ENCODE results near the gene SETBP1. TPM values are rescaled to one million over a fixed set of nuclear protein-coding genes. Genes with fewer than 3 reads are reported as not detected.

The SETBP1 gene
- polyA plus RNA-seq, 1 experiment = 0.71 TPM

DNA sequence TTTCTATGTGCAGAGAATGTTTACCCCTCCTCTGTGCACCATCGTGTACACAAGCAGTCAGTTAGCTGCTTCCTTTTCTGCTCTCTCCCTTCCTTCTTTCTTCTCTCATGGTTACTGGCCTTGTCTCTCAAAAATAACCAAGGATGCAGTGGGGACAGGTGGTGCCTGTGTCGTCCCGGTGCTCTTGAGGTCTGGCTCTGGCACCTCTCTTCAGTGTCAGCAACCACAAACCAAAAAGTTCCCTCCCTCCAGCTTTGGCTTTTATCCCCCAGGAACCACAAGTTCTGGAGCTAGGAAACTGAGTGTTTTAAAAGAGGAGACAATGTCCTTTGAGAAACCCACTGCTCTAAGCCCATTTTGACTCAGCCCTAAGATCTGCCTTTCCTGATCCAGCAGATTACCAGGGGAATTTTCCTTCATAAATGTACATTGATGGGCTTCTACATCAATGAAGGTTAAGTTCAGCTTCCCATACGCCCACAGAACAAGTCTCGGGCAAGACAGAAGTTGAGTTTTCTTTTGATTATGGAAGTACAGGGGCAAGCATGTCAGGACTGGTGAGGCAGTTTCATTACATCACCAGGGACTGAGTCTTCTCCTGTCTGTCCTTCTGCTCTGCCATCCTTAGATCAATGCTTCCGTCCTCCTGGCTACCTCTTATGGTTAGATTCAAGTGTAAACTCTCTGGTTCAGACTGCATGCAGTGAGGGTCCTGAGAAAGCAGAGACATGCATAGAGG is 232.2 kb downstream of the SETBP1 start:
- no peak overlapping the region for H3K27ac ChIP-seq (ENCODE audit: low read depth, low read length)
- CTCF ChIA-PET = no interaction called here
- no peak overlapping the region for H3K4me3 ChIP-seq (ENCODE audit: low read depth, low read length)
- no peaks in the 10 kb centered on the region for H3K9me3 ChIP-seq (ENCODE audit: control insufficient read depth, insufficient read depth, low read length)
- H3K27me3 ChIP-seq (ENCODE audit: control insufficient read depth, insufficient read depth, low read length) = peaks cover 3% of the 10 kb centered on the region
- no peak for DNase-seq (ENCODE audit: low read depth, low spot score)
- no peak for TF ChIP-seq CTCF (IDR thresholded peaks at IDR 0.05; ENCODE audit: low read depth, low read length)
- POLR2A ChIA-PET = no interaction called here

DNA sequence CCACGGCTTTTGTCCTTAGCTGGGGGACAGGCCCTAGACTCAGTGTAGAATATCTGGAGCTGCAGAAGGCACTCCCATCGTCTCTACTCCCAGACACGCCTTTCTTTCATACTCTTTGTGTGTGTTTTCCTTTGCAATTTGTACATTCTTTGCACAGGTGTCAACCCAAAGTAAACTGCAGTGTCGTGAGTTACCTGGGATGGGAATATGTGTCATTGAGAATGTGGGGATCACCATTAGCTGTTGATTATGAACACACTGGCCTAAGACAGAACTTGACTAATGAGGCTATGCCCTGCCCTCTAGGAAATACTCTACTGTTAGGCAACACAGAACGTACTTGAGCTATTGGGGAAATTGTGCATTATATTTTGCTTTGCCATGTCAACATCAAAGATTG is 233.3 kb downstream of the SETBP1 start:
- no peak for TF ChIP-seq CTCF (IDR thresholded peaks at IDR 0.05; ENCODE audit: low read depth, low read length)
- ChIA-PET POLR2A (no interaction called here), CTCF (interaction anchor here (0.6 kb wide), 1 partner anchor 465 kb away, joined by 3 read pairs; no protein-coding TSS in a partner anchor)
- Histone ChIP-seq H3K27ac (ENCODE audit: low read depth, low read length) (no peak overlapping the region), H3K9me3 (ENCODE audit: control insufficient read depth, insufficient read depth, low read length) (no peaks in the 10 kb centered on the region), H3K4me3 (ENCODE audit: low read depth, low read length) (no peak overlapping the region), H3K27me3 (ENCODE audit: control insufficient read depth, insufficient read depth, low read length) (peaks cover 3% of the 10 kb centered on the region)
- no peak for DNase-seq (ENCODE audit: low read depth, low spot score)

DNA sequence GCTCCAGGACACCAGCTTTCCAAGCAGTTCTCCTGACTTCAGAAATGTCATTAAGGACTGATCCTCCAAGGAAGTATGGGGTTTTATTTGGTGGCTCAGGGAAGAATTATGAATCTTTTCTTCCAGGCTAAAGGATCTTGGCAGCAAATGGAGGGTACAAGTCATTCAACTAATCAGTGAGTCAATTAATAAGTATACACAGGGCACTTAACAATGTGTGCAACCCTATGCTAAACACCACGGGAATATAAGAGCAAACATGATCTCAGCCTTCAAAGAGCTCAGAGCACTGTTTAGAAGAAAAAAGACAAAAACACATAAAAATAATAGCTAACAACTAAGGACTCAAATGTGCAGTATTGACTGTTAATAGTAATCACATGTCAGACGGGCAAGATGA is 234.5 kb downstream of the SETBP1 start:
- Histone ChIP-seq H3K9me3 (ENCODE audit: control insufficient read depth, insufficient read depth, low read length) (no peaks in the 10 kb centered on the region), H3K27me3 (ENCODE audit: control insufficient read depth, insufficient read depth, low read length) (peaks cover 3% of the 10 kb centered on the region), H3K27ac (ENCODE audit: low read depth, low read length) (no peak overlapping the region), H3K4me3 (ENCODE audit: low read depth, low read length) (no peak overlapping the region)
- DNase-seq (ENCODE audit: low read depth, low spot score) = no peak
- no peak for TF ChIP-seq CTCF (IDR thresholded peaks at IDR 0.05; ENCODE audit: low read depth, low read length)
- CTCF ChIA-PET = no interaction called here
- POLR2A ChIA-PET = no interaction called here

DNA sequence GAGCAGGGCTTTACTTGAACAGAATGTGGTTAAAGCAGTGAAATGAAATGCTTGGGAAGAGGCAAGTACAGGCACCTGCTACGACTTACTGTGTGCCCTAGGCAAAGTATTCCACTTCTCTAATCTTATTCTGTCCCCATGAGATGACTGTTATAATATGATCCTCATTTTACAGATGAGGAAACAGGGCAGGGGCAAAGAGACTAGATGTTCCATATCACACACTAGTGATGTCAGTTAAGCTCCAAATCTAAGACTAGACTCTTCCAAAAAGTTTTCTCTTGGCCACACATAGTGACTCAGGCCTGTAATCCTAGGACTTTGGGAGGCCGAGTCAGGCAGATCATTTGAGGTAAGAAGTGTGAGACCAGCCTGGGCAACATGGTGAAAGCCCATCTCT is 235.0 kb downstream of the SETBP1 start:
- TF ChIP-seq CTCF (IDR thresholded peaks at IDR 0.05; ENCODE audit: low read depth, low read length) = no peak
- Histone ChIP-seq H3K27me3 (ENCODE audit: control insufficient read depth, insufficient read depth, low read length) (peaks cover 3% of the 10 kb centered on the region), H3K9me3 (ENCODE audit: control insufficient read depth, insufficient read depth, low read length) (no peaks in the 10 kb centered on the region), H3K27ac (ENCODE audit: low read depth, low read length) (no peak overlapping the region), H3K4me3 (ENCODE audit: low read depth, low read length) (no peak overlapping the region)
- DNase-seq (ENCODE audit: low read depth, low spot score) = no peak
- CTCF ChIA-PET = no interaction called here
- POLR2A ChIA-PET = no interaction called here

DNA sequence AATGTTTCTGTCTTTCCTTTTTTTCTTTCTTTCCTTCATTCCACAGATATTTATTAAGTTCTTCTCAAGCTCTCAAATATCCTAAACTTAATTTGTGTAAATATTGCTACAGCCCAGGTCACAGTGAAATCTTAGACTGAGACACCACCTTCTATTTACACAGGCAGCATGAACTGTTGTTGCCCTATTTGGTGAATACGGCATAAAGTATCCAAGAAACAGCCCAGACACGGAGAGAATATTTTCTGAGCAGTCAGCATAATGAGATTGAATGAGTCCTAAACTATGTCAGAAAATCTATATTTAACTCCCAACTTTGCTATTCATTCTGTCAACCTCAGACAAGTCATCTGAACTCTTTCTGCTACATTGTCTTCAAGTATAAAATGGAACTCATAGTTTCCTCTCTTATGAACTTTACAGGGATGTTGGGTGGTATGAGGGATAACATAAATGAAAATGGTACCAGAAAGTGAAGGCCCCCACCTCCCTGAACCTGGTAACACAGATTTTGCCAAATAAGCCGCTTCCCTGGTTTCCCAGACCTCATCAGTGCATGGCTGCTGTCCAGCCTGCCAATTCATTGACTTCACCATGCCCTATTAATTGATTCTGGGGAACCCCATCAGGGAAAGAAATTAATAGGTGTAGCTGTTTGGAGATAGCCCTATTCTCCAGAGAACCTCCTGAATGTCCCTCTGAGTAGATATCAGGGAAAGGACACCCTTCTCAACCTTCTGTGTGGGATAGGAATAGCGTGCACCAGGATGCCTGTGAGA is 235.9 kb downstream of the SETBP1 start:
- ChIA-PET CTCF (interaction anchor here (1.3 kb wide), 1 partner anchor 297 kb away, joined by 5 read pairs; no protein-coding TSS in a partner anchor), POLR2A (no interaction called here)

More for the DNA sequence above, 235.9 kb downstream of the SETBP1 start:
- no peak for TF ChIP-seq CTCF (IDR thresholded peaks at IDR 0.05; ENCODE audit: low read depth, low read length)
- DNase-seq (ENCODE audit: low read depth, low spot score) = no peak
- Histone ChIP-seq H3K27ac (ENCODE audit: low read depth, low read length) (no peak overlapping the region), H3K9me3 (ENCODE audit: control insufficient read depth, insufficient read depth, low read length) (no peaks in the 10 kb centered on the region), H3K27me3 (ENCODE audit: control insufficient read depth, insufficient read depth, low read length) (peaks cover 3% of the 10 kb centered on the region), H3K4me3 (ENCODE audit: low read depth, low read length) (no peak overlapping the region)

Measured in AG04450 (cell line).